GM23338 (cell line): ENCODE measurements around the gene MPV17L. TPM values are rescaled to one million over a fixed set of nuclear protein-coding genes. Genes with fewer than 3 reads are reported as not detected.

Source experiments
- ATAC-seq: fragments of 200-7000 bp; cut with Tn5 transposase; 3 replicates; pipeline ENCODE4 v1.9.1; 2020
- DNase-seq: peaks from one replicate; pipeline ENCODE4 v3.0.0-alpha.2; 2015; ENCODE audit warnings: low spot score
- H2AFZ ChIP-seq: fragments of 200-600 bp; sonication (generic); 2 replicates; pipeline ENCODE4 v1.8.0; 2016; ENCODE audit warnings: antibody characterized with exemption, mild to moderate bottlenecking, moderate library complexity
- H3F3A ChIP-seq: fragments of 200-600 bp; sonication (generic); replicated peaks from 2 replicates; pipeline ENCODE4 v1.8.0; 2017; ENCODE audit warnings: antibody characterized with exemption, mixed run types, low read depth
- H3K27ac ChIP-seq: fragments of 200-600 bp; sonication (generic); 2 replicates; pipeline ENCODE4 v1.6.1; 2016; ENCODE audit warnings: low read depth
- H3K27me3 ChIP-seq: fragments of 200-600 bp; sonication (generic); 2 replicates; pipeline ENCODE4 v1.8.0; 2016; ENCODE audit warnings: mild to moderate bottlenecking, mixed run types, moderate library complexity; ENCODE audit not compliant: insufficient read depth
- H3K36me3 ChIP-seq: fragments of 200-600 bp; sonication (generic); 2 replicates; pipeline ENCODE4 v1.8.0; 2016; ENCODE audit warnings: mild to moderate bottlenecking; ENCODE audit not compliant: insufficient read depth
- H3K4me1 ChIP-seq: fragments of 200-600 bp; sonication (generic); 2 replicates; pipeline ENCODE4 v1.8.0; 2016; ENCODE audit warnings: mild to moderate bottlenecking, moderate library complexity; ENCODE audit not compliant: insufficient read depth
- H3K4me2 ChIP-seq: fragments of 200-600 bp; sonication (generic); 2 replicates; pipeline ENCODE4 v1.7.1; 2017; ENCODE audit warnings: mixed run types
- H3K4me3 ChIP-seq: fragments of 200-600 bp; sonication (generic); 2 replicates; pipeline ENCODE4 v1.6.1; 2016; ENCODE audit warnings: mixed run types
- H3K79me2 ChIP-seq: fragments of 200-600 bp; sonication (generic); replicated peaks from 2 replicates; pipeline ENCODE4 v1.8.0; 2017; ENCODE audit warnings: mild to moderate bottlenecking; ENCODE audit not compliant: insufficient read depth
- H3K9me2 ChIP-seq: fragments of 200-600 bp; sonication (generic); 2 replicates; pipeline ENCODE4 v1.8.0; 2017; ENCODE audit not compliant: insufficient read depth
- H4K20me1 ChIP-seq: fragments of 200-600 bp; sonication (generic); replicated peaks from 2 replicates; pipeline ENCODE4 v1.8.0; 2017; ENCODE audit warnings: mild to moderate bottlenecking; ENCODE audit not compliant: insufficient read depth
- H3K27ac Mint-ChIP-seq: 2 replicates; pipeline ENCODE4 v1.8.0; 2020; ENCODE audit warnings: inconsistent platforms, mild to moderate bottlenecking, moderate library complexity, mixed read lengths
- H3K27me3 Mint-ChIP-seq: 3 replicates; pipeline ENCODE4 v1.8.0; 2022; ENCODE audit warnings: low read depth, mild to moderate bottlenecking, moderate library complexity, mixed read lengths, inconsistent platforms; ENCODE audit not compliant: insufficient read depth, poor library complexity
- H3K36me3 Mint-ChIP-seq: 3 replicates; pipeline ENCODE4 v1.8.0; 2021; ENCODE audit warnings: low read depth, mild to moderate bottlenecking, inconsistent platforms, moderate library complexity, mixed read lengths
- H3K4me1 Mint-ChIP-seq: 3 replicates; pipeline ENCODE4 v1.8.0; 2020; ENCODE audit warnings: mild to moderate bottlenecking, inconsistent platforms, mixed read lengths
- H3K4me3 Mint-ChIP-seq: 3 replicates; pipeline ENCODE4 v1.8.0; 2021; ENCODE audit warnings: moderate library complexity, mild to moderate bottlenecking, inconsistent platforms, mixed read lengths
- H3K9me3 Mint-ChIP-seq: 3 replicates; pipeline ENCODE4 v1.8.0; 2020; ENCODE audit warnings: moderate library complexity, mild to moderate bottlenecking, inconsistent platforms, mixed read lengths
- CREB1 ChIP-seq: fragments of 250-450 bp; sonication (Bioruptor Pico); IDR thresholded peaks from 2 replicates; pipeline ENCODE4 v1.5.0; 2020; ENCODE audit warnings: low read depth, mild to moderate bottlenecking, moderate library complexity
- EZH2 ChIP-seq: fragments of 200-600 bp; sonication (generic); IDR thresholded peaks from one replicate; pipeline ENCODE4 v1.8.0; 2017; ENCODE audit warnings: antibody characterized with exemption, mild to moderate bottlenecking, low read depth; ENCODE audit not compliant: unreplicated experiment
- JUNB ChIP-seq: IDR thresholded peaks from one replicate; pipeline ENCODE4 v1.6.1; 2016; ENCODE audit warnings: antibody characterized with exemption; ENCODE audit not compliant: unreplicated experiment
- NANOG ChIP-seq: IDR thresholded peaks from 2 replicates; pipeline ENCODE4 v1.6.1; 2016; ENCODE audit warnings: antibody characterized with exemption, borderline replicate concordance
- POLR2AphosphoS5 ChIP-seq: IDR thresholded peaks from 2 replicates; pipeline ENCODE4 v1.6.1; 2016; ENCODE audit warnings: antibody characterized with exemption, low read depth
- ZNF114 ChIP-seq: fragments of 250-450 bp; sonication (Bioruptor Pico); IDR thresholded peaks from 2 replicates; pipeline ENCODE4 v1.5.0; 2020; ENCODE audit warnings: mild to moderate bottlenecking, moderate library complexity
- ZNF331 ChIP-seq: fragments of 250-450 bp; sonication (Bioruptor Pico); IDR thresholded peaks from 2 replicates; pipeline ENCODE4 v1.5.0; 2020; ENCODE audit warnings: low read depth, mild to moderate bottlenecking, moderate library complexity
- polyA plus RNA-seq: library from polyadenylated mRNA; unstranded; fragments of >200 nt; fragmentation: Nextera tagmentation; extraction: Ambion mirVana; gene quantifications from 2 replicates; pipeline ENCODE4 v1.2.1, GENCODE V29; 2016
- total RNA-seq: library from RNA; depleted of rRNA; stranded (reverse); fragments of >200 nt; shearing (Covaris generic); gene quantifications from 2 replicates; pipeline ENCODE4 v1.2.3, GENCODE V29; 2014; rRNA removed
- TF ChIP-seq, protein P1 (sequence below), 2 experiments: fragments of 200-600 bp in 1 of 2; sonication (generic) in 1 of 2; conservative IDR thresholded peaks; 2 replicates each; pipeline versions ENCODE4 v1.5.1 to v1.6.1; 2016 to 2017; ENCODE audit warnings: antibody characterized with exemption in 2 of 2, low read depth in 2 of 2, mild to moderate bottlenecking in 2 of 2, moderate library complexity in 1 of 2
- TF ChIP-seq, protein P2 (sequence below): IDR thresholded peaks from one replicate; pipeline ENCODE4 v1.6.1; 2018; ENCODE audit warnings: antibody characterized with exemption; ENCODE audit not compliant: unreplicated experiment
- TF ChIP-seq, protein P3 (sequence below): IDR thresholded peaks from 2 replicates; pipeline ENCODE4 v1.6.1; 2016; ENCODE audit warnings: antibody characterized with exemption

MPV17L gene
- total and polyA plus RNA-seq, 2 experiments from 2014 or later = 3.0 to 11.7 TPM

DNA sequence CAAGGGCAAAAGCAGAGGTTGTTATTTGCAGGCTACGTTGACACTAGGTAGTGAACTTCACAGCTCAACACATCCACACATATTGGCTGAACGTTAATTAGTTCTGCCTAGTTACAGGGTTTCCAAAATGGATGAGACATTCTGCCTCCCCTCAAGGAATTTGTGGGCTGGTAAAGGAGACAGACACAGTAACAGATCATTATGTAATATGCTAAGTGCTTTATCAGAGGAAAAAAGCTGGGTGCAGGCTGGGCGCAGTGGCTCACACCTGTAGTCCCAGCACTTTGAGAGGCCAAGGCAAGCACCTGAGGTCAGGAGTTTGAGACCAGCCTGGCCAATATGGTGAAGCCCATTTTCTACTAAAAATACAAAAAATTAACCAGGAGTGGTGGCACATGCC lies 65.0 kb downstream of the MPV17L start:
- ATAC-seq = no peak
- Mint-ChIP-seq H3K4me1 (no peaks in the 10 kb centered on the region), H3K4me3 (no peak overlapping the region), H3K27me3 (peaks cover 9% of the 10 kb centered on the region), H3K36me3 (no peaks in the 10 kb centered on the region; the same call in 2 of the 3 replicates), H3K27ac (no peak overlapping the region), H3K9me3 (no peaks in the 10 kb centered on the region)
- no peaks in the 10 kb centered on the region for H3F3A ChIP-seq
- H3K4me2 ChIP-seq = no peak overlapping the region
- H4K20me1 ChIP-seq = no peaks in the 10 kb centered on the region
- H3K79me2 ChIP-seq = no peaks in the 10 kb centered on the region; the same call in 1 of the 2 replicates
- no peak for DNase-seq
- H3K9me2 ChIP-seq = no peaks in the 10 kb centered on the region
- H3K27ac ChIP-seq = no peak overlapping the region
- H3K4me3 ChIP-seq = no peak overlapping the region
- H2AFZ ChIP-seq = no peak overlapping the region
- TF ChIP-seq, protein P1, sequence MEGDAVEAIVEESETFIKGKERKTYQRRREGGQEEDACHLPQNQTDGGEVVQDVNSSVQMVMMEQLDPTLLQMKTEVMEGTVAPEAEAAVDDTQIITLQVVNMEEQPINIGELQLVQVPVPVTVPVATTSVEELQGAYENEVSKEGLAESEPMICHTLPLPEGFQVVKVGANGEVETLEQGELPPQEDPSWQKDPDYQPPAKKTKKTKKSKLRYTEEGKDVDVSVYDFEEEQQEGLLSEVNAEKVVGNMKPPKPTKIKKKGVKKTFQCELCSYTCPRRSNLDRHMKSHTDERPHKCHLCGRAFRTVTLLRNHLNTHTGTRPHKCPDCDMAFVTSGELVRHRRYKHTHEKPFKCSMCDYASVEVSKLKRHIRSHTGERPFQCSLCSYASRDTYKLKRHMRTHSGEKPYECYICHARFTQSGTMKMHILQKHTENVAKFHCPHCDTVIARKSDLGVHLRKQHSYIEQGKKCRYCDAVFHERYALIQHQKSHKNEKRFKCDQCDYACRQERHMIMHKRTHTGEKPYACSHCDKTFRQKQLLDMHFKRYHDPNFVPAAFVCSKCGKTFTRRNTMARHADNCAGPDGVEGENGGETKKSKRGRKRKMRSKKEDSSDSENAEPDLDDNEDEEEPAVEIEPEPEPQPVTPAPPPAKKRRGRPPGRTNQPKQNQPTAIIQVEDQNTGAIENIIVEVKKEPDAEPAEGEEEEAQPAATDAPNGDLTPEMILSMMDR (conservative IDR thresholded peaks at IDR 0.05; ENCODE audit: low read depth in 2 of 2) = 0 out of 4 replicates have a peak, but pooled peaks of 1 of the 2 experiments have one; percentile 0
- TF ChIP-seq NANOG = no peak
- no peaks in the 10 kb centered on the region for H3K4me1 ChIP-seq
- H3K36me3 ChIP-seq = no peaks in the 10 kb centered on the region
- H3K27me3 ChIP-seq = no peaks in the 10 kb centered on the region

DNA sequence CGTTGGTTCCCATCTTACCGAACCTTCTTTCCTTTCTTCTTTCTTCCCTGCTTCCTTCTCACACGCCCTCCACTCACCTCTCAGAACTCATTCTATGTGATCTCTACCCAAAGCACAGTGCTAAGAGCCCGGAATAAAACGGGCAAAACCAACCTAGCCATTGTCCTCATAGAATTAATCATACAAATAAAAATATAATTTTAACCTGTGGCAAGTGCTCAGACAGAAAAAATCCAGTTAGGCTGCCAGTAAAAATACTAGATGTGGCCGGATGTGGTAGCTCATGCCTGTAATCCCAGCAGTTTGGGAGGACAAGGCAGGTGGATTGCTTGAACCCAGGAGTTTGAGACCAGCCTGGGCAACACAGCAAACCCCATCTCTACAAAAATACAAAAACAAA lies 65.8 kb downstream of the MPV17L start:
- TF ChIP-seq, protein P2, sequence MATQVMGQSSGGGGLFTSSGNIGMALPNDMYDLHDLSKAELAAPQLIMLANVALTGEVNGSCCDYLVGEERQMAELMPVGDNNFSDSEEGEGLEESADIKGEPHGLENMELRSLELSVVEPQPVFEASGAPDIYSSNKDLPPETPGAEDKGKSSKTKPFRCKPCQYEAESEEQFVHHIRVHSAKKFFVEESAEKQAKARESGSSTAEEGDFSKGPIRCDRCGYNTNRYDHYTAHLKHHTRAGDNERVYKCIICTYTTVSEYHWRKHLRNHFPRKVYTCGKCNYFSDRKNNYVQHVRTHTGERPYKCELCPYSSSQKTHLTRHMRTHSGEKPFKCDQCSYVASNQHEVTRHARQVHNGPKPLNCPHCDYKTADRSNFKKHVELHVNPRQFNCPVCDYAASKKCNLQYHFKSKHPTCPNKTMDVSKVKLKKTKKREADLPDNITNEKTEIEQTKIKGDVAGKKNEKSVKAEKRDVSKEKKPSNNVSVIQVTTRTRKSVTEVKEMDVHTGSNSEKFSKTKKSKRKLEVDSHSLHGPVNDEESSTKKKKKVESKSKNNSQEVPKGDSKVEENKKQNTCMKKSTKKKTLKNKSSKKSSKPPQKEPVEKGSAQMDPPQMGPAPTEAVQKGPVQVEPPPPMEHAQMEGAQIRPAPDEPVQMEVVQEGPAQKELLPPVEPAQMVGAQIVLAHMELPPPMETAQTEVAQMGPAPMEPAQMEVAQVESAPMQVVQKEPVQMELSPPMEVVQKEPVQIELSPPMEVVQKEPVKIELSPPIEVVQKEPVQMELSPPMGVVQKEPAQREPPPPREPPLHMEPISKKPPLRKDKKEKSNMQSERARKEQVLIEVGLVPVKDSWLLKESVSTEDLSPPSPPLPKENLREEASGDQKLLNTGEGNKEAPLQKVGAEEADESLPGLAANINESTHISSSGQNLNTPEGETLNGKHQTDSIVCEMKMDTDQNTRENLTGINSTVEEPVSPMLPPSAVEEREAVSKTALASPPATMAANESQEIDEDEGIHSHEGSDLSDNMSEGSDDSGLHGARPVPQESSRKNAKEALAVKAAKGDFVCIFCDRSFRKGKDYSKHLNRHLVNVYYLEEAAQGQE = no peak
- TF ChIP-seq POLR2AphosphoS5 (no peak), EZH2 (no peak), ZNF331 (CRISPR knock-in tag) (no peak), JUNB (no peak), ZNF114 (CRISPR knock-in tag) (no peak), CREB1 (no peak)
- TF ChIP-seq, protein P3, sequence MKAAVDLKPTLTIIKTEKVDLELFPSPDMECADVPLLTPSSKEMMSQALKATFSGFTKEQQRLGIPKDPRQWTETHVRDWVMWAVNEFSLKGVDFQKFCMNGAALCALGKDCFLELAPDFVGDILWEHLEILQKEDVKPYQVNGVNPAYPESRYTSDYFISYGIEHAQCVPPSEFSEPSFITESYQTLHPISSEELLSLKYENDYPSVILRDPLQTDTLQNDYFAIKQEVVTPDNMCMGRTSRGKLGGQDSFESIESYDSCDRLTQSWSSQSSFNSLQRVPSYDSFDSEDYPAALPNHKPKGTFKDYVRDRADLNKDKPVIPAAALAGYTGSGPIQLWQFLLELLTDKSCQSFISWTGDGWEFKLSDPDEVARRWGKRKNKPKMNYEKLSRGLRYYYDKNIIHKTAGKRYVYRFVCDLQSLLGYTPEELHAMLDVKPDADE = no peak
- no peaks in the 10 kb centered on the region for H3K4me1 Mint-ChIP-seq
- peaks cover 9% of the 10 kb centered on the region for H3K27me3 Mint-ChIP-seq
- H3K27me3 ChIP-seq = no peaks in the 10 kb centered on the region
- no peak overlapping the region for H3K27ac ChIP-seq
- H2AFZ ChIP-seq = no peak overlapping the region
- H3K4me2 ChIP-seq = no peak overlapping the region
- peaks cover 2% of the 10 kb centered on the region; the same call in 1 of the 3 replicates for H3K9me3 Mint-ChIP-seq
- DNase-seq (no peak), ATAC-seq (no peak)
- H3K4me3 ChIP-seq = no peak overlapping the region
- H4K20me1 ChIP-seq = no peaks in the 10 kb centered on the region
- no peaks in the 10 kb centered on the region for H3K36me3 ChIP-seq
- H3K4me1 ChIP-seq = no peaks in the 10 kb centered on the region
- H3F3A ChIP-seq = no peaks in the 10 kb centered on the region
- no peak overlapping the region for H3K4me3 Mint-ChIP-seq
- no peaks in the 10 kb centered on the region for H3K9me2 ChIP-seq
- no peaks in the 10 kb centered on the region; the same call in 1 of the 2 replicates for H3K79me2 ChIP-seq
- no peak overlapping the region for H3K27ac Mint-ChIP-seq
- no peaks in the 10 kb centered on the region; the same call in 2 of the 3 replicates for H3K36me3 Mint-ChIP-seq

Other genes starting within 250 kb of the MPV17L start
- gene NPIPA5, start 17.5 kb upstream of the MPV17L start, total RNA-seq = 0.56 TPM in 1 of 2 replicates, not detected in the other
- gene NPIPA5, start 17.5 kb upstream of the MPV17L start, polyA plus RNA-seq = 1.8 and 2.7 TPM in 2 replicates
- 16.5 and 17.3 TPM in 2 replicates for gene BMERB1, start 38.8 kb downstream of the MPV17L start, total RNA-seq
- 21.8 and 28.1 TPM in 2 replicates for gene BMERB1, start 38.8 kb downstream of the MPV17L start, polyA plus RNA-seq
- gene MARF1, start 247.4 kb downstream of the MPV17L start, total RNA-seq = 11.0 and 16.0 TPM in 2 replicates
- 7.0 and 8.3 TPM in 2 replicates for gene MARF1, start 247.4 kb downstream of the MPV17L start, polyA plus RNA-seq